HG03571 (cell line): ENCODE measurements around the gene ZMAT2.
A peak's percentile ranks its signal among the peaks of the same experiment; 100 is the strongest.
"Not testable (repeated sequence)": the region's sequence is repeated elsewhere in the genome, so short reads cannot be mapped to it uniquely, and the experiment has no call there.

ENCODE experiments used
- ATAC-seq: cut with Tn5 transposase; IDR thresholded peaks from one replicate; pipeline ENCODE4 v1.9.1; 2021; ENCODE audit not compliant: unreplicated experiment

Gene ZMAT2, protein sequence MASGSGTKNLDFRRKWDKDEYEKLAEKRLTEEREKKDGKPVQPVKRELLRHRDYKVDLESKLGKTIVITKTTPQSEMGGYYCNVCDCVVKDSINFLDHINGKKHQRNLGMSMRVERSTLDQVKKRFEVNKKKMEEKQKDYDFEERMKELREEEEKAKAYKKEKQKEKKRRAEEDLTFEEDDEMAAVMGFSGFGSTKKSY

DNA sequence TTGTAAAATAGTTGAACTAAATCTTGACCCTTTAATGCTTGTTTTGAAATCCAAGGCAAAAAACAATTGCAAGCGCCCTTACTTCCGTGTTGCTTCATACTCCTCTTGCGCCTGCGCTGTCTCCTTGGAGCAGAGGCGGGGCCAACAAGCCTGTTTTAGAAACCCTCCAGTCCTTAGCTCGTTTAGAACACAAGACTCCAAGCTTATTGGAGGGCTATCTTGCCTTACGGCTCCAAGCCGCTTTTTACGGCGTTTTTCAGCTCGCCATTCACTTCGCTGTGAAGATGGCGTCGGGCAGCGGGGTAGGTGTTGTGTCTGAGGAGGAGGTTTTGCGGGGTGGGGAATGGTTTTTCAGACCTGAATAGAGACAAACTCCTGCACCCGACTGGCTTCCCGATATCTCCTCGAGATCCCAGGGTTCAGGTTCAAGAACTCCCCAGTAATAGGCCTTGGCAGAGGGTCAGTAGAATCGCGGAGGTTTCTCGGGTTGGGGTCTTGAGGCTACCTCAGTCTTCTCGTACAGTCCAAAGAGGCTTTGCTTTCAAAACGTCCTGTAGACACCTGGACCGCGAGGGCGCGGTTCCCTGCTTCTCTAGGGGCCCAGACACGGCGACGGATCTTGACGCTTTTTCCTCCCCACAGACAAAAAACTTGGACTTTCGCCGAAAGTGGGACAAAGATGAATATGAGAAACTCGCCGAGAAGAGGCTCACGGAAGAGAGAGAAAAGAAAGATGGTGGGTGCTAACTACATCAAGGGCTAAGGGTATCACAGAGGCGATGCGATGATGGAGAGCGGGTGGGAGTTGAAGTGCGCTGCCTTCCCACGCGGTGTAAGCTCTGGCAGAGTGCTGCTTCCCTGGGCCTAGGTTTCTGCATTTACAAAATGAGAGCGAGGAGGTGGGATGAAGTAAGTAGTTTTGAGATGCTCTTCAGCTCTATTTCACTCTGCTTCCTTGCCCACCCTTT is at the start of gene ZMAT2:
Gene ZMAT2, plus strand, starts transcription at position 271 of the 968 bp plus-strand sequence. Its CDS starts 14 bp downstream, at position 285.
- ATAC-seq: peak; percentile 95

DNA sequence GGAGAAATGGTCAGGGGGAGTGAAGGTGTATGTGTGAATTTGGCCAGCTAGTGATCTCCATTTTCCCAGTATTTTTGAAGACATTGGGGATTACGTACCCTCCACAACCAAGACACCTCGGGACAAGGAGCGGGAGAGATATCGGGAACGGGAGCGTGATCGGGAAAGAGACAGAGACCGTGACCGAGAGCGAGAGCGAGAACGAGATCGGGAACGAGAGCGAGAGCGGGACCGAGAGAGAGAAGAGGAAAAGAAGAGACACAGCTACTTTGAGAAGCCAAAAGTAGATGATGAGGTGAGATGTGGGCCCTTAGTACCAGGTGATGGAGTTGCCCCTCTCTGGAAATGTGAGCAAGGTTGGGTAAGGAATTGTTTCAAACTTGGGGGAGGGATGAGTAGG is 41.4 kb upstream of the ZMAT2 start:
- ATAC-seq: no peak

DNA sequence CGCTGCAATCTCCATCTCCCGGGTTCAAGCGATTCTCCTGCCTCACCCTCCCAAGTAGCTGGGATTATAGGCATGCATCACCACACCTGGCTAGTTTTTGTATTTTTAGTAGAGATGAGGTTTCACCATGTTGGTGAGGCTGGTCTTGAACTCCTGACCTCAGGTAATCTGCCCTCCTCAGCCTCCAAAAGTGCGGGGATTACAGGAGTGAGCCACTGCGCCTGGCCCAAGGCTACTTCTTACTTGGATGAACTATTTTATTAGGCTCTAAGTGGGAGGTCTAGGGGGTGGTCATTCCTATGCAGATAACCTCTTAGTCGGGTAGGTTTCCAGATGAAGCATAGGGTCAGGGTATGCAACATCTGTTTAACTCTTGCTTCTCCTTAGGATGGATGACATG is 39.9 kb upstream of the ZMAT2 start:
- not testable (repeated sequence) for ATAC-seq

- no peak for ATAC-seq
These were observed 36.3 kb upstream of the ZMAT2 start for GRCh38 chr5:140664030-140664358.

DNA sequence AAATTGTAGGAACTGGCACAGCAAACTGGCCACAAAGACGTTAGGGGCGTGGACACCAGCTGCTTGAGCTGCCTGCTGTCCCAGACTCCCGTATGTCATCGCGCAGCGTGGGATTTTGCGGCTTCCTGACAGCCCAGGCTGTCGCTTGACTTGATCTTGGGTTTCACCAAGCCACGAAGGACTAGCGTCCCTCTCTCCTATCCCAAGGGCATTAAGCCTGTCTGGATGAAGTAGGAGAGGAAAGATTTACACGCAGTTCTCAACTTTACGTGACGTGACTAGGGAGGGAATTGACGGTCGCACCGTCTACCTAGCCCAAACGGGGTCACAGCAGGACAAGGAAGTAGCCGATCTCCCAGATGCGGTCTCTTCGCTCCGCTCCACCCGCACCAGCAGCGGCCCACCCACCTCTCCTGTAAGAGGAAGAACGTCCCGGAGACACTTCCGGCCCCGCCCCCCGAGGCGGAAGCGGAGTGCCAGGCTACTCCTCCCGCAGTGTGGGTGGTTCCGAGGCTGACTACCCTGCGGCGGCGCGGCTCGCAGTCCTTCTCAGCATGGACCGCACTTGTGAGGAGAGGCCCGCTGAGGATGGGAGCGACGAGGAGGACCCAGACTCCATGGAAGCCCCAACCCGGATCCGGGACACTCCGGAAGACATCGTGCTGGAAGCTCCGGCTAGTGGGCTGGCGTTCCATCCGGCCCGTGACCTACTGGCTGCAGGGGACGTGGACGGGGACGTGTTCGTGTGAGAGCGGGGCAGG is 35.7 kb upstream of the ZMAT2 start, which contains the start of gene WDR55:
Gene WDR55, plus strand, starts transcription at position 546 of the 761 bp plus-strand sequence. Its CDS starts 9 bp downstream, at position 555.
- peak; percentile 99 for ATAC-seq

GRCh38 chr5:140671035-140671434 is 29.2 kb upstream of the ZMAT2 start:
- not testable (repeated sequence) for ATAC-seq

GRCh38 chr5:140671472-140672125 is 28.6 kb upstream of the ZMAT2 start:
- no peak for ATAC-seq

DNA sequence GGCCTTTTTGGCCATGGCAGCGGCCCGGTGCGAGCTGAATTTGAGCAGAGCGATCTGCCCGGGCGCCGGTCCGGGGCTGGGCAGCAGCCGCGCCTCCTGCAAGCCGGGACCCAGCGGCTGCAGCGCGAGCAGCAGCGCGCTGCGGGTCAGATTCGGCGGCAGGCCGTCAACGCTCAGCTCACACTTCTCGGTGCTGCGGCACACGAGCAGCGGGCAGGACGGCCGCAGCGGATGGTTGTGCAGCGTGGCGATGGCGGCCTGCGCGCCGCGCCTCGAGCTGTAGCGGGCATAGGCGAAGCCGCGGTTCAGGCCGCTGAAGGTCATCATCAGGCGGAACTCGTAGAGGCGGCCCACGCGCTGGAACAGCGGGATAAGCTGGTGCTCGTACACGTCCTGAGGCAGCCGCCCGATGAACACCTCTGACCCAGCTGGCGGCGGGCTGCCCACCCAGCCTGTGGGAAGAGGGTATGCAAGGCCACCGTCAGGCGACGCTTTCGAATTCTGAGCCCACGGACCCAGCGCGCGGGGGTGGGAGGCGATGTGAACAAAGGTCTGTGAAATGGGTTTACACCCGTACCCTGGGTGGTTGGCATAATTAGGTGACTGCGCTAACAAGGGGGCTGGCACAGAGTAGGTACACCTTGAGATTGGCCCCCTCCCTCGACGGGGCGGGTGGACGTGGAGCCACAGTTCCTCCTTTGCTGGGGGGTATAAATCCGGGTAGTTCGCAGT is 27.6 kb upstream of the ZMAT2 start:
- no peak for ATAC-seq

DNA sequence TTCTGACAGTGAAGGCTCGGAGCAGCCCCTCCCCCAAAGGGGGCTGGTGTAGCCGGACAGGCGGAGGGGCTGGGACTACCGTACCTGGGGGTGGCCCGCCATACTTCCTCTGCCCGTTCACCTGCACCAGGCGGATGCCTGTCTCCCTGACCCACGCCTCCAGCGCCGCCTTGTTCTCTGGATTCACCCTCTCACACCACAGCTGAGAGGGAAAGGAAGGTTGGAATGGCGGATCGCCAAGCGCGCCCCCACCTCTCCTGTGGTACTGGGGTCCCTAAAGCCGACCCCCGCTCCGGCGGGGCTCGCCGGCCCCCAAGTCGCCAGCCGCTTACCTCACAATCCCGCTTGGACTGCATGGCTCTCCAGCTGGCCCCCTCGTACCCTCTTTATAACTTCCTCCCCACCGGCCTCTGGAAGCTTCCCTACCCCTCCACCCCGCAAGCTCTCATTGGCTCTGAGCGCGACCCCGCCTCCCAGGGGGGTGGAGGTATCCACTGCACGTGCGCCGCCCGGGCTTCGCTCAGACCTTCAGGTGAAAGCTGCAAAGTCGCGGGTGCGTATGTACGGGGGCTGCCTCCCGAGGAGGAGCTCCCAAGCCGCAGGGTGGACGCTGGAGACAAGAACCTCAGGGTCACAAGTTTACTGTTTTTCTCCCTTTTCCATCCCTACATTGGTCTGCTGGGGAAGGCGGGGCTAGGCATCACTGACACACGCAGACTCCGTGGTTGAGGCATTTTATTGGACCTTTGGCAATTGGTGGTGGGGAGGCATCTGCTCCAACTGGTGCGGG is 26.9 kb upstream of the ZMAT2 start, which contains the start of gene DND1:
Gene DND1, minus strand, starts transcription at position 390 of the 790 bp plus-strand sequence. Its CDS starts 34 bp downstream, at position 356.
- ATAC-seq: no peak

- ATAC-seq: no peak
These were observed 26.0 kb upstream of the ZMAT2 start for GRCh38 chr5:140674211-140674610.

GRCh38 chr5:140674629-140675028 is 25.6 kb upstream of the ZMAT2 start:
- ATAC-seq: no peak

DNA sequence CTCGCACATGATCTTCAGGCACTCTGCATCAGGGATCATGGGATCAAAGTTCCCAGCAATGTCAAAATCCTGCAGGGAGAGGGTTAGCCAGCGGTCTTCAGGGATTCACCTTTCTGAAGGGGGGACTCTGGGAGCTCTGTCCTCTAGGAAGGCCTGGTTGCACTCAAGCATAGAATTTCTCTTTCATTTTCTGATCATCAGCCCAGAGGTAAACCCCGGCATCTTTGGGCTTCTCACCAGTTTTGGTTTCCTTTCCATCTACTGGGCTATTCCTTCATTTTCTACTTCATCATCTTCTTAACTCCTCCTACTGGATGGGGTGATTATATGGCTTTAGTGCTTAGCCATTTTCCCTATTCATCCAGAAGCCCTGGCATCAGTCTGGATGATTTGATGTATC is 22.3 kb upstream of the ZMAT2 start:
- ATAC-seq: peak; percentile 46

GRCh38 chr5:140678993-140679392 is 21.3 kb upstream of the ZMAT2 start:
- no peak for ATAC-seq

DNA sequence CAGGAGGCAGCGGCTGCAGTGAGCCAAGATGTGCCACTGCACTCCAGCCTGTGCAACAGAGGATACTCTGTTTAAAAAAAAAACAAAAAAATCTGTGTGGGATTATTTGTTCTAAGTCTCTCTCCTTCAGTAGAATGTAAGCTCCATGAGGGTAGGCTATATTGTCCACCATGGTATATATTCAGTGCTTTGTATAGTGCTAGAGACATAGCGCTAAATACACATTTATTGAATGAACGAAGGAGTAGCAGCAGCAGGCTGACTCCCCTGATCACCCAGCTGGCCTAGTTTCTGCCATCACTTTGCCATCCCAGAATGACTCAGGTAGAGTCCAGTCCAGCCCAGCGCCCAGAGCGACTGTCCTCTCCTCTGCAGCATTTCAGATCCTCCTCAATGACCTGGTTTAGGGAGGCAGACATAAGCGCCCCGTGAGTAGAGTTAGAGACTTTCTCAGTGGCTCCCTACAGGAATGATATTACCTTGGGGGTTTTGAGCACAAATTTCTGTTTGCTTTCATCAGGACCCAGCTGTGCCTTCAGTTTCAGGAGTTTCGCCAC is 9.8 kb upstream of the ZMAT2 start:
- peak; percentile 3 for ATAC-seq

- peak; percentile 96 for ATAC-seq
These were observed 9.0 kb upstream of the ZMAT2 start, which contains the start of the genes HARS1 and HARS2 for GRCh38 chr5:140690941-140691924. Gene HARS1, minus strand, starts transcription at chr5:140691370. Its CDS starts 66 bp downstream, at chr5:140691304. Gene HARS2, plus strand, starts transcription at chr5:140691455. Its CDS starts 194 bp downstream, at chr5:140691649.

GRCh38 chr5:140694276-140694675 is 6.0 kb upstream of the ZMAT2 start:
- ATAC-seq: no peak

DNA sequence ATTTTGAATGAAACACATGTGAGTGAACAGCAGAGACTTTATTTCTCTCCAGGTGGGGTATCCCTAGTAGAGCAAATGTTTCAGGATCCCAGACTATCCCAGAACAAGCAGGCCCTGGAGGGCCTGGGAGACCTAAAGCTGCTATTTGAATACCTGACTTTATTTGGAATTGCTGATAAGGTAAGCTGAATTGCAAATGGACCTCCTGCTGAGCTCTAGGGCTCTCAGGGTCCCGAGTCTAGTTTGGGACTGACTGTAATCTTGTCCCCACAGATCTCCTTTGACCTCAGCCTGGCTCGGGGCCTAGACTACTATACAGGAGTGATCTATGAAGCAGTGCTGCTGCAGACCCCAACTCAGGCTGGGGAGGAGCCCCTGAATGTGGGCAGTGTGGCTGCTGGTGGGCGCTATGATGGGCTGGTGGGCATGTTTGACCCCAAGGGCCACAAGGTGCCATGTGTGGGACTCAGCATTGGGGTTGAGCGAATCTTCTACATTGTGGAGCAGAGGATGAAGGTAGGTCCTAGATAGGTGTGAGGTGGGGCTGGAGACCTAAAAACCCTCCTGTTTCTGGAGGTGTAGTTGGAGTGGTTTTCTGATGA is 3.3 kb upstream of the ZMAT2 start:
- ATAC-seq: no peak
